HG03159 (cell line): ENCODE measurements around the gene ZC3H12A.

Experiments
- ATAC-seq: cut with Tn5 transposase; IDR thresholded peaks from one replicate; pipeline ENCODE4 v1.9.1; 2021; ENCODE audit warnings: mild to moderate bottlenecking, moderate library complexity; ENCODE audit not compliant: unreplicated experiment

Gene ZC3H12A

DNA sequence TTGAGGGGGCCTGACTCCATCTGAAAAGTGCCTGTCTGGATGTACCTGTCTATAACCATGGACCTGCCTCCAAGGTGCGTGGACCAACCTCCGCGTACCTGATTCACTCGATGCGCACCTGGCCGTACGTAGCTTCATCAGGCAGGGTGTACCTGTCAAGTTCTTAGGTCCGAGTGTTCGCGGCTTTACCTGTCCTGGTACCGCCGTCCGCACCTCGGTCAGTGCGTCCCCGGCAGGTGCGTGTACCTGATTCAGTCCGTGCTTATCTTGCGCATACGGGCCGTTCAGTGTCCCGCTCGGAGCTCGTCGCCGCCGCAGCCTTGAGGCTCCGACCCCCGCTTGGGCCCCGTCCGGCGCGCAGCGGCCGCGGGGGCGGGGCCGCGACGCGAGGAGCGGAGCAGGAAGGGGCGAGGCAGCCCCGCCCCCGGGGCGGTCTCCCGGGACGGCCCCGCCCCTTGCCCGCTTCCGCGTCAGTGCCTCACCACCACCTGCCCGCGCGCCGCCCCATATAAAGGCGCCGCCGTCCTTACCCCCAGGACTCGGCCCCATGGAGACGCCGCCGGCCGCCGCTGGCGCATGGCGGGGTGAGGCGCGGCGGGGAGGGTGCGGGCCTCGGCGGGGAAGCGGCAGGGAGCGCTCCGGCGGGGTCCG is at the start of gene ZC3H12A:
ZC3H12A (plus strand) TSS at position 535 of the 651 bp plus-strand sequence. CDS start 917 bp downstream, outside the sequence.
- peak; percentile 56 for ATAC-seq

DNA sequence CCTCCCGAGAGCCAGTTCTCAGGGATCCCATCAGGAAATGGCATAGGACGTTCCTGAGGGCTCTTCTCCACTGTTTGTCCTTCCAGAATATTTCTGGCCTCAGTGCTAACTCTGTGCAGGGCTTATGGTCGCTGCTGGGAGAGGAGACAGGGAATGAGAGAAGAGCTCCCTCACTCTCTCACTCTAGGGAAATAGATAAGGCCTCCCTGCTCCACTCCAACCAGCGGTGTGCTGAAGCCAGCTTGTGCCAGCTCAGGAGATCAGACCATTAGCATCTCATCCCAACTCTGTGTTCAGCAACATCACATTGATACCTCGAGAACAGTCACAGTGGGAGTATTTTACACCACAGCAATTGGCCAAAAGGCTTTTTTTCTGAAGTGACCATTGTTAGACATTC is 49.2 kb upstream of the ZC3H12A start:
- ATAC-seq: no peak

DNA sequence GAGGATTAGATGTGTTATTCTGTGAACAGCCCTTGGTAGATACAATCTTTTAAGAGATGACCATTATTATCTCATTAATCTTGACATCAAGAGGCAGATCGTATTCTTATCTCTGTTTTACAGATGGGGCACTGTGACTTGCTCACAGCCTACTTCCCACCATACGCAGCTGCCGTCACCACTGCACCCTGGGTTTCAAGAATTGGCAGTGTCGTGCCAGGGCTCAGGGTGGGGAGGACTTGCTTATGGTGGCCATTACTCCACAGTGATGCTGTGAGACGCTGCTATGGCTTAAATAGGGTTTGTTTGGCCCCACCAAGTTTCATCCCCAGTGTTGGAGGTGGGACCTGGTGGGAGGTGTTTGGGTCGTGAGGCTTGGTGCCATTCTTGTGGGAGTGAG is 45.4 kb upstream of the ZC3H12A start:
- no peak for ATAC-seq

DNA sequence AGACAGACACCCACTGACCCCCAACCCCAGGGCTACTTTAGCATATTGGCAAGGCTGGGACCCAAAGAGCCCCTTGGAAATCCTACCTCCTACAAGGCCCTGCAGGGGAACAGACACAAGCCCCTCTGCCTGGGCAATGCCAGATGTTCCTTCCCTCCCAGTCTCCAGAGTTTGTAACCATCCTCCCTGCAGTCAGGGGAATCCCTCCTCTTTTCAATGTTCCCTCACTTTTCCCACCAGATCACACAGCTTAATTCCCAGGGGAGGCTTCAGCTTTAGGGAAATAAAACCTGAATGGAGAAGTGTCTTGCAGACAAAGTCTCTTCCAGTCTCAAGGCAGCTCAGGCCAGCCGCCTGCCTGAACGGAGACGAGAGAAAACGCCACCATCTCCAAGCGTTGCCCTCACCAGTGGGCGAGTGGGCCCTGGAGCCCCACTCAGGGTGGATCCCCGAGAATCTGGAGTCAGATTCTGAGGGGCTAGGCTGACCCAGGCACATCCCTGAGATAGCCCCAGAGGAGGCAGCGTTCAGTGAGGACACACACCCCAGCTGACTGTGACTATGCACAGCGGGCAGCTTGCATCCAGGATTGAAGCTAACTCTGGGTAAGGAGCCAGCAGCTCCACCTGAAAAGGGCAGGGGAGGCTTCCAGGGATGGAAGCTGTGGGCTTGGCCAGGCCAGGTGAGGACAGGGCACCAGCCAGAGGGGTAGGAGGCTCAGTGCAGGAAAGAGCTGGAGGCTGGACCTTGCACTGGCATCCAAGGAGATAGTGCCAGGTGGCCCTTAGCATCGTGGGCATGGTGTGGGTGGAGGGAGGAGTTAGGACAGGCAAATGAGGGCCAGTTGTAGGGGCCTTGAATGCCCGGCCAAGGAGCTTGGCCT is 44.0 kb upstream of the ZC3H12A start:
- ATAC-seq: no peak

DNA sequence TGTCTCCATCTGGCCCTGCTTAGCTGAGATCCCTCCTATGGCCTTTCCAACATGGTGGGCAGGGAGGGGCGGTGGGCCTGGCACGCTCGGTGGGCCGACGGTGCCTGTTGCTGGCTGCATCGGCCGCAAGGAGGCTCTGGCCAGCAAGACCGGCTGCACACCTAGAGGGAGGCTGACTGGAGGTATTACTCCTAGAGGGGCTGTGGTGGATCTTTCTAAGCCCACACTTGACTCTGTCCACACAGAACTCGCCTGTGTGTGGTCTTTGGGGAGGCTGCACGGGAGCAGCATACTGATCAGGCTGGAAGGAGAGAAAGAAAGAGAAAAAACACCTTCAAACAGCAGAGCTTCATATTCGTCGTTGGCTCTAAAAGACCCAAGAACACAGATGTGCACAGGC is 41.7 kb upstream of the ZC3H12A start:
- no peak for ATAC-seq

DNA sequence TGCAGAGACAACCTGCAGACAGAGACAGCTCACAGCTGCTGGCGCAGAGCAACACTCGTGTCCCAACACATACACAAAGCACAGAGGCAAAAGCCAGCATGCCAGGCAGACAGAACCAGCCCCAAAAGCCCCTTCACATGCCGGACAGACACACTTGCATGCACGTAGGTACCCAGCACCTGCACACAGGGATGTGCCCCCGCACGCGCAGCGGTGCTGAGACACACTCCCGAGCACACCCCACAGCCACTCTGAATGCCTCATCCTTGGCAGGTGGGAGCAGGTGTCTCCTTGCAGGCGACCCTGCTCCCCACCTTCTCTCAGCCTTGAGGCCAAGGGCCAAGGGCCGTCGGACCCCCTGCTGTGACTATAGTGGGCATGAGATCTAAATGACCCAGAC is 41.2 kb upstream of the ZC3H12A start:
- ATAC-seq: no peak

DNA sequence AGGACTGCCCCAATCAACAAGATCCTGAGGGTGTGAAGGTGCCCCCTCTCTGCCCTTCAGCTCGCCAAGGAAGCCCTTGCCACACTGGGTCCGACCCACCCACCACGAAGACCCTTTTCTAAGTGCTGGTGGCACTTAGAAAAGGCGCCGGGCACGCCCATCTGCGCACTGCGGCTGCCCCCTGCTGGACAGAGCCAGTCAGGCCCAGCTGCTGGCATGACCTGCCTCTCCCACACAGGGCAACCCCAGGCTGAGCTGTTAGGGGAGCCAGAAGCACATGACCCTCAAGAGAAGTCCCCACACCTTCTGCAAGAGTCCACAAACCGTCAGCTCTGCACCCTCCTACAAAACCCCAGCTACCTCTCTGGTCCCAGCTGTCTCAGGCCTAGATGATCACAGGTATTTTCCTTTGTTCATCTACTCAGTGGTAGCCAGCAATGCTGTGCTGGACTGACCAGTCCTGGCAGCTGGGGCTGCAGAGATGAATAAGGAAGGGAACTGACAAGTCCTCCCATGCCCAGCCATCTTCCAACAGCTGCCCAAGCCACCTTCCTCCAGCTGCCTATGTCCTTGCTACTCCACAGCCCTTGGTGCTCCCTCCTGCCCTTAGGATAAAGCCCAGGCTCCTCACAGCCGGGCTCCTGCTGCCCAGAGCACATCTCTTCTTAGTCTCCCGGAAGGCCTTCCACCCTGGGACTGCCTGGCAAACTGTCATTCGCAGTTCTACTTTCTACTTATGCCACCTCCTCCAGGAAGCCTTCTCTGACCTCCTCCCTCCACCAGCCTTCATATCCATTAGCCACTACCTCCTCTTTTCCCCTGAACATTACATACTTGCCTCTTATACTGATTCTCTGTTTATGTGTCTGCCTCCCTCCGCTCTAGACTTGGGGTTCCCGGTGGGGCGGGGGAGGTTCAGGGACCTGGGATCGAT is 39.8 kb upstream of the ZC3H12A start:
- ATAC-seq: no peak

DNA sequence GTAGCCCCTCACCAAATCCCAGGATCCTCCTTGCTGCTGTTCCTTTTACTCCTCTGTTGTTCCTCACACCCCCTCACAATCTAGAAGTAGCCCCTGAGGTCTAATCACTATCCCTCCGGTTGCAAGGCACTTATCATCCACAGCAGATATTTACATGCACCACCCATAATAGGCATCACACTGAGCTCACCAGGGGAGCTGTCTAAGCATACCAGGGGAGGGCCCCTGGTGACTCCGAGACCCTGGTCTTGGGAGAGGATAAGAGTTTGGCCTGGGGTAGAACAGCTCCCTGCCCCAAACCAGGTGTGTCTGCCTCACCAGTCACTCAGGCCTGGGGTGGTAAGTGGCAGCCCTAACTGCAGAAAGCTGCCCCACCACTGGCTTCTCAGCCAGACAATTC is 37.3 kb upstream of the ZC3H12A start:
- no peak for ATAC-seq

DNA sequence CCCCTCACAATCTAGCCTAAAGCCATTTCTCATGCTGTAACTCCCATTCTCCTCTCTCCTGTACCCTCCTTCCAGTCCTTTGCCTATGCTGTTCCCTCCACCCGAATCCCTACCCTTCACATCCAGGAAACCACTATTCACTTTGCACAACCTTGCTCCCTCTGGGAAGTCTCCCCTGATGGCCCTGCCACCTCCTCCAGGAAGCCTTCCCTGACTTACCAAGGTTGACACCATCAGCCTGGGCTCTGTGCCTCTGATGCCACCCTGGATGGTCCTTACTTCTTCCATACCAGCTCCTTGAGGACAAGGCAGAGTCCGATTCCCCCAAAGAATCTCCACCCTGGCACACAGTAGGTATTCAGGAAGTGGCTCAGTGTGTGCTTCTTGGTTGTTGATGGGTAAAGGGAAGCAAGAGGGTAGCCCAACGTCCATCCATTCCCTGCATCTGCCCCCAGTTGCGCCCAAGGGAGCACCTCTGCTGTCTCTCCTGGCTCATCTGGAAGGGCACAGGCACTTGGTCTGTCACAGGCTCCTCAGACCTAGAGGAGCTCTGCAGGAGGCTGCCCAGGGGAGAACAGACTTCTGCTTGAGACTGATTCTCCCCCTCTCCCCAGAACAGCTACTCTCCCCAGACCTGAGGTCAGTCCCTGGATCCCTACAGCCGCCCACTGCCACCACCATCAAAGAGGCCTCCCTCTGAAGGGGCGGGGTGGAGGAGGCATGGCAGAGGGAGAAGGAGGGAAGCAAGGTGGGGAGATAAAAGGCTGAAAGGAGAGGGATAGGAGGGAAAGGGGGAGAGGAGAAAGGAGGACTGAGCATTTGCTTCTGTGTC is 36.1 kb upstream of the ZC3H12A start:
- ATAC-seq: no peak

DNA sequence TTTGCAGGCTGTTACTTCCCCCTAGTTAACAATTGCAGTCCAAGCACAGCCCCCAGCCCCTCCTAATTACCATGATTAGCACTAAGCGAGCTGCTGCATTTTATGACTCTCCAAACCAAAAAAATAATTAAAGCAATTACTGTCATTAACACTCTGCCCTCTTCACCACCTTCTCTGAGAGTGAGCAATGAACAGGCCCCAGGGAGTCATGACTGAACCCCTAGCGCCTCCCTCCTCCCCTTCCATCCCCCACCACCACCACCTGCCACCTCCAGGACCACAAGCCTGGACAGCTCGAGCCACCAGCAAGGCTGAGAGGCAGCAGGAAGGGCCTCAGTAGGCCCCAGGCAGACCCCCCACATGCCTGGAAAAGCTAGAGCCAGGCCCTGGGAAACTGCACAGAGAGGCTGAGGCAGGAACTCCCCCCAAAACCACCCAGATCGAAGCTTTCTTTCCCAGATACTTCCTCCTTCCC is 35.5 kb upstream of the ZC3H12A start:
- ATAC-seq: no peak

DNA sequence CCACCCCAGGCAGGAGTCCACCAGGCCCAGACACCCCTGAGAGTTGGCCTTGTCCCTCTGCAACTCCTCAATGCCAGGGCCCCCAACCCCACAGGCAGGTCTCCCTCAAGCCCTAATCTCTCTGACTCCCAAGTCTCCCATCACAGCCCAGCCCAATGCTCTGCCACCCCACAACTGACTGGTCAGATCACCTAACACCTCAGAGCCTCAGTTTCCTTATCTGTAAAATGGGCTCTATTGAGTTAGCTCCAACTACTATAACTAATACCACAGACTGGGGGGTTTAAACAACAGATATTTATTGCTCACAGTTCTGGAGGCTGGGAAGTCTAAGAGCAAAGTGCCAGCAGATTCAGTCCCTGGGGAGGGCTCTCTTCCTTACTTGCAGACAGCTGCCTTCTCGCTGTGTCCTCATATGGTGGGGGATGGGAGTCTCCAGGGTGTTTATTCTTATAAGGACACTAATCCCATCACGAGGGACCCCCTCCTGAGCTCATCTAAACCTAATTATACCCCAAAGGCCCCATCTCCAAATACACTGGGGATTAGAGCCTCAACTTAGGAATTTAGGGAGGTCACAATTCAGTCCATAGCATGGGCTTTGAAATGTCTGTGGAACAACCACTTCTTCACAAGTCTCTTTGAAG is 34.9 kb upstream of the ZC3H12A start:
- no peak for ATAC-seq

DNA sequence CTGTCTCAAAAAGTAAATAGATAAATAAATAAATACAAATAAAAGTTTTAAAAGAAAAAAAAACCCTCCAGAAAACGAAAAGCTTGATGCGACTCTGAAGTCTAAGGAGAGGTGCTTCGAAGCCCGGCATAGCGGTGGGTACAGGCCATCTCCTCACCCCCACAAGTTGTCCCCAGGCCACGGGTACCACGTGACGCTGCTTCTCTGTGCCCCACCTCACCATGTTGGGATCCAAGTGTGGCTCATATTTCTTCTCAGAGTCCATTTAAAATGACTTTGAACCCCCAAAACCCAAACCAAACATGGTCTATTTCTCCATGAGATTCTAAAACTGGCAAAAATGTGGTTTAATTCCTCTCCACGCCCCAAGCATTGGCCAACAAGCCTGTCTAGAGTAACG is 32.9 kb upstream of the ZC3H12A start:
- ATAC-seq: no peak

DNA sequence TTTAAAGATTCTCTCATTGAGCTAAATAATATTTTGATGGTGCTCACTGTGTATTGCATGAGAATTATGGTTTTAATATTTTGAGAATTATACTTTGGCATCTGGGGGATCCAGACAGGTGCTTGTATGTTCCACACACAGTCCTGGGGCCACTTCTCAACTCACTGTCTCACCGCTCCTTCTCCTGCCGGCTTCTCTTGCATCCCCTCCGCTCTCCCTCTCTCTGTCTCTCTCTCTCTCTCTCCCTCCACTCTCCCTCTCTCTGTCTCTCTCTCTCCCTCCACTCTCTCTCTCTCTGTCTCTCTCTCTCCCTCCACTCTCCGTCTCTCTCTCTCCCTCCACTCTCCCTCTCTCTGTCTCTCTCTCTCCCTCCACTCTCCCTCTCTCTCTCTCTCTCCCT is 32.2 kb upstream of the ZC3H12A start:
- ATAC-seq: no peak

DNA sequence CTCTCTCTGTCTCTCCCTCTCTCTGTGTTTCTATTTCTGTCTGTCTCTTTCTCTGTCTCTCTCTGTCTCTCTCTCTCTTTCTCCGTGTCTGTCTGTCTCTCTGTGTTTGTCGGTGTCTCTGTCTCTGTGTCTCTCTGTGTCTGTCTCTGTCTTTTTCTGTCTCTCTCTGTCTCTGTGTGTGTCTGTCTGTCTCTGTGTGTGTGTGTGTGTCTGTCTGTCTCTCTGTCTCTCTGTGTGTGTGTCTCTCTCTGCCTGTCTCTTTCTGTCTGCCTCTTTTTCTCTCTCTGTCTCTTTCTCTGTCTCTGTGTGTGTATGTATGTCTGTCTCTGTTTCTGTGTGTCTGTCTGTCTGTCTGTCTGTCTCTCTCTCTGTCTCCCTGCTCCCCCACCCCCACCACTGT is 31.7 kb upstream of the ZC3H12A start:
- ATAC-seq: no peak

DNA sequence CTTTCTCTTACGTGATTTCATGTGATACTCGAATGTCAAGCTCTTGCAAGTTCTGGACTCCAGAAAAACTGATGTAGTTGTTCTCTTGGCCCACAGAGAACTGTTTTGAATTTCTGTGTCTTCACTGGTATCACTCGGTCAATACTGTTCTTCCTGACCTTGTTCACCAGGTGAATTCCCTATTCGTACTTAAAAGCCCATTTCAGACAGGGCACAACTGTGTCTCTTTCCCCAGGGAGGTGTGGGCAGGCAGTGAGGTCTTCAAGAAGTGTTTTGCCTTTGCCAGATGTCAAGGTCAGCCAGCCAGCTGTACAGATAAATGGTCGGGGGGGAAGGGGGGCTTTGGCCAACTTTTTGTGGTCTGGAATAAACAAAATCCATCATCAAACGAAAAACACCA is 27.5 kb upstream of the ZC3H12A start:
- no peak for ATAC-seq

DNA sequence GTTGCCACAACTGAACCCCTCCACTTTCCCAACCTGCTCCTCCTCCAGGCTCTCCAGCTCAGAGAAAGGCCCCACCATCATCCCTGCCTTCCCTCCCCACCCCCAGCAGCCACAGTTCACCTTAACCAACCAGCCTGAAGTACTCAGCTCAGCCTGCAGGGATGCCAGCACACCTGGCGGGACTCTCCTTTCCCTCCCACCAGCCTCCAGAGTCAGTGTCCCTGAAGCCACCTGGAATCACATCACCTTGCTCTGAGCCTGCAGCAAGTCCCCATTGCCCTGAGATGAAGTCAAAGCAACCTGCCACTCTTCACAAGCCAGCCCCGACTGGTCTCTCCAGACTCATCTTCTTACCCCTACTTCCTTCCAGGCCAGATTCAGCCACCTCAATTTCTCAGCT is 26.2 kb upstream of the ZC3H12A start:
- no peak for ATAC-seq

DNA sequence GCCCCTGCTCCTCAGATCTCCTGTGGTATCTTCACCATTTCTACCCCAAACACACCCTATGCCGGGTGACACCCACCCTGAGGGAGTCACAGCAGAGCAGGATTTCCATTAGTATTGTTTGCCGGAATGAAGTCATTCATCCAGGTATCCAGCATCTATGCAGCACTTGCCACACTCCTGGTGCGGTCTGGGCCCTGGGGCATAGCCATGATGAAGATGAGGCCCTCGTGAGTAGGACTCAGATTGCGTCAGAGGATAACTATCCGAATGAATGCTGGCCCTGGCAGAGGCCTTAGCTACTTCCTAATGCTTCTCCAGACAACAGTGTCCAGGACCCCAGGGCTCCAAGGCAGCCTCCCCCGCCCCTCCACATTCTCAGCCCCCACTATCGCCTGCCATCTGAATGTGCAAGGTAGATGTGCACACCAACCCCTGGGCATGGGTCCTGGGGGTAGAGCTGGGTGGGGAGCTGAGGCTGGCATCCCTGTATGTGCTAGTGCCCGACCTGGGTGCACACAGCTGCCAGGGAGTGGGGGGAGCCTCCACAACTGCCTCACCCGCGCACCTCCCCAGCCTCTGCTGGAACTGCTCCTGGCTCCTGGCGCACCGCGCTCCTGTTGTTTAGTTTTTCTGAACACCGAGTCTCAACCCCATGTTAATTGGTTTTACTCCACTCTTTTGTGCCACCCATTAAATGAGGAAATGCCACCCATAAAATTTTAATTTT is 25.5 kb upstream of the ZC3H12A start:
- no peak for ATAC-seq

DNA sequence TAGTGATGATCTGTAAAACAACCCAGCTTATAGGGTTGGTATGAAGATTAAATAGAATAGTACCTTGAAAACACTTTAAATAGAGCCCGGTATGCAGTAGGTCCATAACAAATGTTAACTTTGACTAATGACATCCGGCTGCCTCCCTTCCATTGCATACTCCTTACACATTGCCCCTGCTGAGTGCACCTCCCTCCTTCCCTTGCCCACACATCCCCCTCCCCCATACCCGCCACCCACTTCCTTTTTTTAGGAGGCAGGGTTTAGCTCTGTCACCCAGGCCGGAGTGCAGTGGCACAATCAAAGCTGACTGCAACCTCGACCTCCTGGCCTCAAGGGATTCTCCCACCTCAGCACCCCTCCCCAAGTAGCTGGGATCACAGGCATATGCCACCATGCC is 24.4 kb upstream of the ZC3H12A start:
- ATAC-seq: no peak

DNA sequence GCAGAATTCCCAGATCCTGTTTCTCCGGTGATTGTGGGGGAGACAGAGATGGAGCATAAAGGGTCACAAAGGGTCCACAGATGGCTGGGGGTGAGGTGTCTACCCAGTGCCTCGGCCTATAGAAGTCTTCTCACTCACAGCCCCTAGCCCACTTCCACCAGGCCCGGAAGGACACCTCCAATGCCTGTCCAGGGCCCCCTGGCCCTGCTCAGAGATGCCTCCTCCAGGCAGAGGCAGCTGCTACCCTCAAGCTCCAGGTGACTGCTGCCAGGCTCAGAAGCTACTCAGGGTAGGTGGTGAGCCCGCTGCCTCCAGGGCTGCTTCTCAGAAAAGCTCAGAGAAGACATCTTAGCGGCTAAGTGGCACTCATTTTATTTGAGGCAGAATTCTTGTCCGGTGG is 22.0 kb upstream of the ZC3H12A start:
- ATAC-seq: no peak
